Activated CD4-positive, alpha-beta T cell treated with anti-CD3 and anti-CD28 coated beads for 36 hours (primary cell): ENCODE data around the gene ITGB7. TPM values are rescaled to one million over a fixed set of nuclear protein-coding genes. Genes with fewer than 3 reads are reported as not detected.
"Not testable (repeated sequence)": the region's sequence is repeated elsewhere in the genome, so short reads cannot be mapped to it uniquely, and the experiment has no call there.

Source experiments
- ATAC-seq: fragments of 200-7000 bp; cut with Tn5 transposase; one replicate; pipeline ENCODE4 v1.10.0; 2021; ENCODE audit warnings: mild to moderate bottlenecking, moderate library complexity
- CTCF ChIA-PET: fragments of 350-600 bp; sonication (Branson Sonifier 250); formaldehyde crosslinking; loops from one replicate; lab custom pipeline; 2021; ENCODE audit warnings: antibody characterized with exemption; lab: Charles Lee
- POLR2A ChIA-PET: fragments of 350-600 bp; sonication (Branson Sonifier 250); formaldehyde crosslinking; loops from one replicate; lab custom pipeline; 2021; ENCODE audit warnings: antibody characterized with exemption, inconsistent platforms; lab: Charles Lee
- DNase-seq: peaks from one replicate; pipeline ENCODE4 v3.0.0-alpha.2; 2020
- H3K27ac Mint-ChIP-seq: one replicate; pipeline ENCODE4 v1.8.0; 2021; ENCODE audit warnings: mixed read lengths
- H3K27me3 Mint-ChIP-seq: one replicate; pipeline ENCODE4 v1.8.0; 2021; ENCODE audit warnings: mixed read lengths
- H3K36me3 Mint-ChIP-seq: one replicate; pipeline ENCODE4 v1.8.0; 2021; ENCODE audit warnings: low read depth, mixed read lengths
- H3K4me1 Mint-ChIP-seq: one replicate; pipeline ENCODE4 v1.8.0; 2021; ENCODE audit warnings: mixed read lengths
- H3K4me3 Mint-ChIP-seq: one replicate; pipeline ENCODE4 v1.8.0; 2021; ENCODE audit warnings: mild to moderate bottlenecking, moderate library complexity, mixed read lengths
- H3K9me3 Mint-ChIP-seq: one replicate; pipeline ENCODE4 v1.8.0; 2021; ENCODE audit warnings: low read depth, mixed read lengths
- intact Hi-C, 2 experiments: fragments of 100-400 bp; cut with DNase I in 1 of 2; cut with micrococcal nuclease in 1 of 2; formaldehyde crosslinking; loops; one replicate each; pipeline versions ENCODE4 v1.14.2 to v1.15.1; 2022 to 2024; cut with DNase I, micrococcal nuclease
- total RNA-seq, 2 experiments: library from RNA; stranded (reverse); gene quantifications; one replicate each; pipeline ENCODE4 v1.2.3, GENCODE V29; 2021

Gene ITGB7
- total RNA-seq, 2 experiments from 2014 or later: 73.0 to 77.6 TPM

DNA sequence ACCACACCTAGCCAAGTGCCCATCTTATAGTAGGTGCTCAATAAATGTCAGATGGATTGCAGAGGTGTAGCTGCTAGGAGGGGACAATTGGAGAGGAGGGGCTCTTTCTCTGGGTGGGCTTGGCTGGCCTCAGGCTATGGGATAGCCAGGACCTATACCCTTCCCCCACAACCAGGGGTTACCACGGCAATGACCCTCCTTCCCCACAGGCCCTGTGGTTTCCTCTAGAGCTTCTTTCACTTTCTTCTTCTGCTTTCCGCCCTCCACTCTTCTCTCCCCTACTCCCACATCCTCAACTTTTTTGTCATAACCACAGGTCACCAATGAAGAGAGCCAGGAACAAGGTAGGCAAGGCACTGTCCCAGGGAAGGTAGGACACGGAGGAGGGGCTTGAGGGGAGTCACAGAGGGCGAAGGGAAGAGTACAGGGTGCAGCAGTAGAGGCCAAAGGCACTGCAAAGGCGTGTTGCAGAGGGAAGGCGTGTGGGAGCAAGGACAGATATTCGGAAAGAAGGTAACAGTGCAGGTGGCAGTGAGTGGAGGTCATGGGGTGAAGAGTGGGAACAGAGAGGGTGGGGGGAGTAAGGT is 1.9 kb upstream of the ITGB7 start:
- ATAC-seq (peak; percentile 32), DNase-seq (peak; percentile 54)
- Mint-ChIP-seq H3K36me3 (peaks cover 19% of the 10 kb centered on the region), H3K4me1 (peaks cover 66% of the 10 kb centered on the region), H3K27me3 (no peaks in the 10 kb centered on the region), H3K27ac (peak overlapping the region; percentile 78), H3K9me3 (no peaks in the 10 kb centered on the region), H3K4me3 (peak overlapping the region; percentile 48)
- POLR2A ChIA-PET: interaction anchor here (0.6 to 1.4 kb wide), 4 partner anchors 11 to 1238 kb away, joined by 3 to 8 read pairs (median 4); partner anchors contain the start of genes AAAS and PFDN5
- CTCF ChIA-PET: interaction anchor here (0.7 to 3.3 kb wide), 14 partner anchors 9 to 113 kb away, joined by 3 to 27 read pairs (median 4); partner anchors contain the start of genes AAAS, ESPL1 and ZNF740
- intact Hi-C loops: loop anchor here in 1 of 2 experiments (1.0 kb wide), 1 partner anchor 9 kb away; no protein-coding TSS in a partner anchor

DNA sequence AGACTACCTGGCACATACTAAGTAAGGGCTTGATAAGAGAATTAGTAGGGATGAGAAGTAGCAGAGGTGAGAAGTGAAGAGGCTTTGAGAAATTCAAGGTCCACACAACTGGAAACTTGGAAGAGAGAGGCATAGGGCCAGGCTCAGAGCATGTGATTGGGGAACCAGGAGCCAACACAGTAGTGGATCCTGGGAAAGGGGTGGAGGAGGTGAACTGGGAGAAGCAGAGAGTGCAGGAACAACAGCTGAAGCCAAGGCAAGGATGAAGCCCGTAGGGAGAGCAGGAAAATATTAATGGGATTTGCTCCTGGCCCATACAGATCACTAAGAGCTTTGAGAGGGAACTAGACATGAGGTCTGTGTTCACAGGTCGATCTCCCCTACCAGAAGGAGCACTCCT is 1.4 kb upstream of the ITGB7 start:
- Mint-ChIP-seq H3K9me3 (no peaks in the 10 kb centered on the region), H3K27ac (peak overlapping the region; percentile 33), H3K27me3 (no peaks in the 10 kb centered on the region), H3K36me3 (peaks cover 13% of the 10 kb centered on the region), H3K4me3 (no peak overlapping the region), H3K4me1 (peaks cover 67% of the 10 kb centered on the region)
- ATAC-seq (no peak), DNase-seq (no peak)
- intact Hi-C loops: loop anchor here in 1 of 2 experiments (1.0 kb wide), 1 partner anchor 10 kb away; no protein-coding TSS in a partner anchor
- ChIA-PET POLR2A (interaction anchor here (0.6 to 1.4 kb wide), 4 partner anchors 11 to 1238 kb away, joined by 3 to 8 read pairs (median 4); partner anchors contain the start of genes AAAS and PFDN5), CTCF (interaction anchor here (0.7 to 3.3 kb wide), 14 partner anchors 8 to 113 kb away, joined by 3 to 27 read pairs (median 4); partner anchors contain the start of genes AAAS and ZNF740)

DNA sequence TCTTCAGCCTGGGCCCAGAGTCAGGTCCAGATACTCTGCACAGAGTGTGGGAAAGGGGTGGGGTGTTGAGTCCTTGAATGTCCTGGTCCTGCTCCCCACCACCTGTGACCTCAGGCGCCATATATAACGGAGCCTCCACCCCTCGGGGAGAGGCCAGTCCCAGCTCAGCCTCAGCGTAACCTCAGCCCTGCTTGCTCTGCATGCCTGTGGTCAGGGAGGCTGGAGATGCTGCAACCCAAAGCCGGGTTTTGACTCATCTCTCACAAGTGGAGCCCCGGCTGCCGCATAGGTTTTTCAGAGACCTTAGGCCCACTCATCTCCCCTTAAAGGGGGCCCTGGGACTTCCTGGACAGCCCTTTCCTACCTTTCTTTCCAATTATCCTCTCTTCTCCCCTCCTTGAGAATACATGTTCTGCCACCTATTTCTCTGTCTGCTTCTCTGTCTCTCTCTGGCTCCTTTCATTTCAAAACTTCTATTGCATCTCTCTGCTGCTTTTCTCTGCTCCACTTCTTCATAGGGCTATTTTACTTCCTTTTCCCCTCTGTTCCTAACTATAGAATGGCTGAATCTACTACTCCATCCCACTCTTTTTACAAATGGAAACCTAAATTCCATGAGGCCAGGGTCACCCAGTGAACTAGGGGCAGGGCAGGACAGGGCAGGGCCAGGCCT is 1.2 kb downstream of the ITGB7 start:
- DNase-seq (peak; percentile 89), ATAC-seq (peak; percentile 78)
- H3K4me1 Mint-ChIP-seq: peaks cover 74% of the 10 kb centered on the region
- peak overlapping the region; percentile 77 for H3K4me3 Mint-ChIP-seq
- H3K27me3 Mint-ChIP-seq: no peaks in the 10 kb centered on the region
- intact Hi-C loops: loop anchor here (1.0 to 2.0 kb wide), 3 partner anchors 26 to 89 kb away; partner anchors contain the start of genes CSAD (in 1 of the 2), PFDN5 (in 1 of the 2) and ZNF740 (in 1 of the 2)
- peaks cover 3% of the 10 kb centered on the region for H3K9me3 Mint-ChIP-seq
- ChIA-PET POLR2A (interaction anchor here (1.3 kb wide), 1 partner anchor 62 kb away, joined by 5 read pairs; the partner anchor contains the start of gene ESPL1), CTCF (interaction anchor here (0.6 to 3.3 kb wide), 6 partner anchors 8 to 620 kb away, joined by 3 to 27 read pairs (median 4); partner anchors contain the start of genes AAAS and ESPL1)
- peak overlapping the region; percentile 87 for H3K27ac Mint-ChIP-seq
- H3K36me3 Mint-ChIP-seq: peaks cover 12% of the 10 kb centered on the region

DNA sequence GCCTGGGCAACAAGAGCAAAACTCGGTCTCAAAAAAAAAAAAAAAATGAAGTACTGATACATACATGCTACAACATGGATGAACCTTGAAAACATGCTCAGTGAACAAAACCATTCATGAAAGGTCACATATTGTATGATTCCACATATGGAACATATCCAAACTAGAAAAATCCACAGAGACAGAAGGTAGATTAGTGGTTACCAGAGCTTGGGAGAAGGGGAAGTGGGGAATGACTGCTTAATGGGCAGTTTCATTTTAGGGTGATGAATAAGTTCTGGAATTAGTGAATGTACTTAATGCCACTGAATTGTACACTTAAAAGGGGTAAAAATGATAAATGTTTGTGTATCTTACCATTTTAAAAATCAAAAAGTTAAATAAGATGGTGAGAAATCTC is 2.7 kb downstream of the ITGB7 start:
- POLR2A ChIA-PET: interaction anchor here (0.6 kb wide), 1 partner anchor 240 kb away, joined by 7 read pairs; no protein-coding TSS in a partner anchor
- Mint-ChIP-seq H3K36me3 (peaks cover 20% of the 10 kb centered on the region), H3K9me3 (peaks cover 3% of the 10 kb centered on the region), H3K27ac (peak overlapping the region; percentile 48), H3K4me1 (peaks cover 82% of the 10 kb centered on the region), H3K27me3 (no peaks in the 10 kb centered on the region), H3K4me3 (no peak overlapping the region)
- CTCF ChIA-PET: interaction anchor here (0.6 to 1.7 kb wide), 3 partner anchors 64 to 274 kb away, joined by 3 to 6 read pairs (median 3); partner anchors contain the start of gene AAAS
- no peak for DNase-seq
- ATAC-seq: no peak
- intact Hi-C loops: no loop called here

DNA sequence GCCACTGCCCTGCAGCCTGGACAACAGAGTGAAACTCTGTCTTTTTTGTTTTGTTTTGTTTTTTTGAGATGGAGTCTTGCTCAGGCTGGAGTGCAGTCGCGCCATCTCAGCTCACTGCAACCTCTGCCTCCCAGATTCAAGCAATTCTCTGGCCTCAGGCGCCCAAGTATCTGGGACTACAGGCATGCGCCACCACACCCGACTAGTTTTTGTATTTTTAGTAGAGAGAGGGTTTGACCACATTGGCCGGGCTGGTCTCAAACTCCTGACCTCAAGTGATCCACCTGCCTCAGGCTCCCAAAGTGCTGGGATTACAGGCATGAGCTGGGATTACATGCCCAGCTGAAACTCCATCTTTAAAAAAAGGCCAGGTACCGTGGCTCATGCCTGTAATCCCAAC is 4.7 kb downstream of the ITGB7 start:
- ATAC-seq, H3K27ac Mint-ChIP-seq, H3K9me3 Mint-ChIP-seq, H3K27me3 Mint-ChIP-seq, H3K4me3 Mint-ChIP-seq, POLR2A ChIA-PET, intact Hi-C loops, DNase-seq: not testable (repeated sequence)
- H3K4me1 Mint-ChIP-seq: peaks cover 81% of the 10 kb centered on the region
- H3K36me3 Mint-ChIP-seq: peaks cover 20% of the 10 kb centered on the region
- CTCF ChIA-PET: interaction anchor here (0.6 to 1.9 kb wide), 10 partner anchors 10 to 119 kb away, joined by 3 to 9 read pairs (median 4); partner anchors contain the start of genes AAAS, CSAD, ESPL1 and ZNF740

DNA sequence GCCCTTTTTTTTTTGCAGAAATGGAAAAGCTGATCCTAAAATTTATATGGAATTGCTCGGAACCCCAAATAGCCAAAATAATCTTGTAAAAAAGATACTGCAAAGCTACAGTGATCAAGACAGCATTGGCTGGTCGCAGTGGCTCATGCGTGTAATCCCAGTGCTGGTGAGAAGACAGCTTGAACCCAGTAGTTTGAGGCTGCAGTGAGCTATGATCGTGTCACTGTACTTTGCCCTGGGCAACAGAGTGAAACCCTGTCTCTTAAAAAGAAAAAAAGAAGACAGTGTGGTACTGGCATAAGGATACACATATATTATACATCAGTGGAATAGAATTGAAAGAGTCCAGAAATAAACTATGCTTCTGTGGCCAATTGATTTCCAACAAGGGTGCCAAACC is 5.4 kb downstream of the ITGB7 start:
- peaks cover 26% of the 10 kb centered on the region for H3K36me3 Mint-ChIP-seq
- peaks cover 3% of the 10 kb centered on the region for H3K9me3 Mint-ChIP-seq
- POLR2A ChIA-PET: no interaction called here
- peaks cover 81% of the 10 kb centered on the region for H3K4me1 Mint-ChIP-seq
- no peaks in the 10 kb centered on the region for H3K27me3 Mint-ChIP-seq
- peak overlapping the region; percentile 35 for H3K27ac Mint-ChIP-seq
- DNase-seq (no peak), ATAC-seq (no peak)
- H3K4me3 Mint-ChIP-seq: no peak overlapping the region
- intact Hi-C loops: loop anchor here in 1 of 2 experiments (2.0 kb wide), 1 partner anchor 21 kb away; the partner anchor contains the start of genes CSAD and ZNF740
- CTCF ChIA-PET: interaction anchor here (0.6 to 1.9 kb wide), 10 partner anchors 11 to 120 kb away, joined by 3 to 11 read pairs (median 5); partner anchors contain the start of genes AAAS, CSAD and ESPL1

DNA sequence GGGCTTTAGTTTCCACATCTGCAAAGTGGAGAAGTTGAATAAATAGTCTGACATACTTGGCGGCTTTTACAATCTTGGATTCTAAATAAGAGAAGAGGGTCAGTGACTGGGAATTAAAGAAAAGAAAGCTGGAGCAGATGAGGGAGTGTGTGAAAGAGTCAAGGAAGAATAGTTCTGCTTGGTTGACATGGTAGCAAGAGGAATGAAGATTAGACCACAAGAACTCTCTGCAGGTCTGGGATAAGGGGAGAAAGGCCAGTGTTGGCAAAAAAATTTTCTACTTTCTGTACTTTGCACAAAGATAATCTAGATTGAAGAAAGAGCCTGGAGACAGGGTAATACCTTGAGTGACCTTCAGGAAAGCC is 5.9 kb downstream of the ITGB7 start:
- H3K36me3 Mint-ChIP-seq: peaks cover 29% of the 10 kb centered on the region
- no peak for DNase-seq
- H3K27me3 Mint-ChIP-seq: no peaks in the 10 kb centered on the region
- intact Hi-C loops: loop anchor here in 1 of 2 experiments (2.0 kb wide), 1 partner anchor 20 kb away; the partner anchor contains the start of genes CSAD and ZNF740
- ChIA-PET POLR2A (no interaction called here), CTCF (interaction anchor here (0.9 to 4.0 kb wide), 8 partner anchors 13 to 135 kb away, joined by 3 to 21 read pairs (median 6); partner anchors contain the start of genes AAAS and CSAD)
- no peak for ATAC-seq
- peak overlapping the region; percentile 90 for H3K27ac Mint-ChIP-seq
- H3K9me3 Mint-ChIP-seq: peaks cover 3% of the 10 kb centered on the region
- peaks cover 78% of the 10 kb centered on the region for H3K4me1 Mint-ChIP-seq
- peak overlapping the region; percentile 44 for H3K4me3 Mint-ChIP-seq

DNA sequence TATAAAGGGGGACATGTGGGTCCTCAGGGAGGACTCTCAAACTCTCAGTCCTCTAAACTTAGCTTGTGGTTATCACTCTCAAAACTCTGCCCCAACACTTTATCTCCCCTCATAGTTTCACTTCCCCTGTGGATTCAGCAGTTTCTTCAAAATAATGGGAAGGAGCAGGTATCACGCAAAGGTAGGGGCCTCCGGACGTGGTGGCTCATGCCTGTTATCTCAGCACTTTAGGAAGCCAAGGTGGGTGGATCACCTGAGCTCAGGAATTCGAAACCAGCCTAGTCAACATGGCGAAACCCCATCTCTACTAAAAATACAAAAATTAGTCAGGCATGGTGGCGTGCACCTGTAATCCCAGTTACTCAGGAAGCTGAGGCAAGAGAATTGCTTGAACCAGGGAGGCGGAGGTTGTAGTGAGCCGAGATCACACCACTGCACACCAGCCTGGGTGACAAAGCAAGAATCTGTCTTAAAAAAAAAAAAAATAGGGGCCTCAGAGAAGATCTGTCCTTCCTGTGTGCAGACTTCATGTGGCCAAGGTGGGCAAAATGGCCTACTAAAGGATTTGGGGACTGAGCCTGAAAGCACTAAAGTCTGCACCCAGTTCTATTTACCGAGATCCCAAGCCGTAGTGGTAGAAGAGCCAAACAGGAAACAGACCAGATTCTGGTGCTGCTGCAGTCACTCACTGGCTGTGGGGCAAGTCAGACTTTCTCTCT is 6.4 kb downstream of the ITGB7 start:
- ChIA-PET POLR2A (interaction anchor here (0.7 kb wide), 2 partner anchors 14 to 20 kb away, joined by 3 read pairs; partner anchors contain the start of genes CSAD and ZNF740), CTCF (interaction anchor here (0.6 to 4.0 kb wide), 9 partner anchors 8 to 475 kb away, joined by 3 to 21 read pairs (median 6); no protein-coding TSS in a partner anchor)
- peaks cover 74% of the 10 kb centered on the region for H3K4me1 Mint-ChIP-seq
- H3K27ac Mint-ChIP-seq: peak overlapping the region; percentile 90
- H3K9me3 Mint-ChIP-seq: peaks cover 3% of the 10 kb centered on the region
- H3K36me3 Mint-ChIP-seq: peaks cover 31% of the 10 kb centered on the region
- H3K4me3 Mint-ChIP-seq: peak overlapping the region; percentile 44
- intact Hi-C loops: loop anchor here (1.0 to 2.0 kb wide), 2 partner anchors 20 kb away; partner anchors contain the start of genes CSAD (in 2 of the 2) and ZNF740 (in 2 of the 2)
- peak; percentile 52 for ATAC-seq
- no peaks in the 10 kb centered on the region for H3K27me3 Mint-ChIP-seq
- peak; percentile 68 for DNase-seq

DNA sequence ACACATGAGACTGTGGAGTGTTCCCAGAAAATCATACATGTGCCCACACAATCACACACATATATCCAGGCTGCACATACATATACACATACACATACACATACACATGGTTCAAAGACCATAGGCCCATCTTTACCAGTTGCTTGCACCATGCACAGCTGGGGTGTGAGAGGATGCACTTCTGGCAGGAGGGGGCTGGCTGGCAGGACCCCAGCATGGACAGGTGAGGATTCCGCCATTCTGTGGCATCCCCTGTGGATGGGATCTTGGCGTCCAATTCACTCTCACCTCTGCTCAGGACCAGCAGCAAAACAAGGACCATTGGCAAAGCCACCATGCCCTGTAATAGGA is 7.0 kb downstream of the ITGB7 start:
- ATAC-seq: no peak
- H3K4me1 Mint-ChIP-seq: peaks cover 70% of the 10 kb centered on the region

DNA sequence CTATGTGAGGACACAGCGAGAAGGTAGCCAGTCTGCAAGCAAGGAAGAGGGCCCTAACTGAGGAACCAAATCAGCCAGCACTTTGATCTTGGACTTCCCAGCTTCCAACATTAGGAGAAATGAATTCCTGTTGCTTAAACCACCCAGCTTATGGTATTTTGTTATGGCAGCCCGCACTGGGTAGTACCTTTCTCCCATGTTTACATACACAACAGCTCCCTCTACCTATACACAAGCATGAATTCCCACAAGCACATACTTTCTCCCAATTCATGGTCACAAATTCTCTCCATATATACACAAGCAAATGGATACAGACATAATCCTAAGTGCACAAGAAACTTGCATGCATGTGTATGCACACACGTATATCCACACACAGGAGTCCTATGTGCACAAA is 7.4 kb downstream of the ITGB7 start:
- H3K27me3 Mint-ChIP-seq: no peaks in the 10 kb centered on the region
- H3K9me3 Mint-ChIP-seq: peaks cover 3% of the 10 kb centered on the region
- ATAC-seq (no peak), DNase-seq (no peak)
- peaks cover 67% of the 10 kb centered on the region for H3K4me1 Mint-ChIP-seq
- ChIA-PET POLR2A (interaction anchor here (1.6 kb wide), 1 partner anchor 19 kb away, joined by 5 read pairs; the partner anchor contains the start of genes CSAD and ZNF740), CTCF (interaction anchor here (0.5 to 4.0 kb wide), 13 partner anchors 9 to 476 kb away, joined by 3 to 54 read pairs (median 6); partner anchors contain the start of gene AAAS)
- peak overlapping the region; percentile 28 for H3K27ac Mint-ChIP-seq
- H3K36me3 Mint-ChIP-seq: peaks cover 37% of the 10 kb centered on the region
- intact Hi-C loops: loop anchor here (1.0 to 10.0 kb wide), 3 partner anchors 19 to 135 kb away; partner anchors contain the start of genes CSAD (in 2 of the 2) and ZNF740 (in 2 of the 2)
- H3K4me3 Mint-ChIP-seq: no peak overlapping the region

More for the DNA sequence above, 7.0 kb downstream of the ITGB7 start:
- intact Hi-C loops: loop anchor here (1.0 to 2.0 kb wide), 2 partner anchors 19 to 20 kb away; partner anchors contain the start of genes CSAD (in 2 of the 2) and ZNF740 (in 2 of the 2)
- CTCF ChIA-PET: interaction anchor here (0.6 to 4.0 kb wide), 8 partner anchors 9 to 475 kb away, joined by 3 to 21 read pairs (median 6); no protein-coding TSS in a partner anchor
- no peak for DNase-seq
- H3K27ac Mint-ChIP-seq: peak overlapping the region; percentile 28
- H3K36me3 Mint-ChIP-seq: peaks cover 35% of the 10 kb centered on the region
- H3K9me3 Mint-ChIP-seq: peaks cover 3% of the 10 kb centered on the region
- H3K27me3 Mint-ChIP-seq: no peaks in the 10 kb centered on the region
- no peak overlapping the region for H3K4me3 Mint-ChIP-seq
- POLR2A ChIA-PET: interaction anchor here (0.7 kb wide), 2 partner anchors 14 to 19 kb away, joined by 3 read pairs; partner anchors contain the start of genes CSAD and ZNF740
